Measurements from ENCODE around the gene KPNA1.

Gene KPNA1

DNA sequence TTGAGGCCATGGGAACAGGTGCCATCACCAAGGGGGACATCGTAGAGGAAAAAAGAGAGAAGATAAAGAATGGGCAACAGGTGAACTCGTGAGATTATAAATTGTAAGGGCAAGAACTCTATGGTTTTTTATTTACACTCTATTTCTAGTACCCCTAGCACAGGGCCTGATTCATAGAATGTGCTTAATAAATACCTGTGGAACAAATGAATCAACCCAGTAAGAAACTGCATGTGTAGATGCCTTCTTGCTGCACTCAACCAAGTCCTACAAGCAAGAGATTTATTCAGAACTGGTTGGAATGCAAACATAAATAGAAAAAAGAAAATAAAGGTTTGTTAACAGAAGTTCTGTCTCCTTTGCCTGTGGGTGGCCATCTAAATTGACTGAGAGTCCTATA is 18.7 kb upstream of the KPNA1 start:
- TF ChIP-seq, protein P1, sequence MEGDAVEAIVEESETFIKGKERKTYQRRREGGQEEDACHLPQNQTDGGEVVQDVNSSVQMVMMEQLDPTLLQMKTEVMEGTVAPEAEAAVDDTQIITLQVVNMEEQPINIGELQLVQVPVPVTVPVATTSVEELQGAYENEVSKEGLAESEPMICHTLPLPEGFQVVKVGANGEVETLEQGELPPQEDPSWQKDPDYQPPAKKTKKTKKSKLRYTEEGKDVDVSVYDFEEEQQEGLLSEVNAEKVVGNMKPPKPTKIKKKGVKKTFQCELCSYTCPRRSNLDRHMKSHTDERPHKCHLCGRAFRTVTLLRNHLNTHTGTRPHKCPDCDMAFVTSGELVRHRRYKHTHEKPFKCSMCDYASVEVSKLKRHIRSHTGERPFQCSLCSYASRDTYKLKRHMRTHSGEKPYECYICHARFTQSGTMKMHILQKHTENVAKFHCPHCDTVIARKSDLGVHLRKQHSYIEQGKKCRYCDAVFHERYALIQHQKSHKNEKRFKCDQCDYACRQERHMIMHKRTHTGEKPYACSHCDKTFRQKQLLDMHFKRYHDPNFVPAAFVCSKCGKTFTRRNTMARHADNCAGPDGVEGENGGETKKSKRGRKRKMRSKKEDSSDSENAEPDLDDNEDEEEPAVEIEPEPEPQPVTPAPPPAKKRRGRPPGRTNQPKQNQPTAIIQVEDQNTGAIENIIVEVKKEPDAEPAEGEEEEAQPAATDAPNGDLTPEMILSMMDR (IDR thresholded peaks at IDR 0.05; ENCODE audit: low read depth, low read length) = no peak
- no peak for DNase-seq

GRCh38 chr3:122530164-122530563 is 15.4 kb upstream of the KPNA1 start:
- DNase-seq = no peak
- Histone ChIP-seq H3K9me3 (no peaks in the 10 kb centered on the region), H3K4me3 (ENCODE audit: low read depth, low read length) (no peak overlapping the region), H3K4me1 (no peaks in the 10 kb centered on the region), H3K27me3 (no peaks in the 10 kb centered on the region), H3K36me3 (no peaks in the 10 kb centered on the region)
- TF ChIP-seq, protein P1 (IDR thresholded peaks at IDR 0.05; ENCODE audit: low read depth, low read length) = no peak

More for the DNA sequence above, 18.7 kb upstream of the KPNA1 start:
- no peaks in the 10 kb centered on the region for H3K36me3 ChIP-seq
- H3K4me3 ChIP-seq (ENCODE audit: low read depth, low read length) = no peak overlapping the region
- H3K9me3 ChIP-seq = no peaks in the 10 kb centered on the region
- H3K4me1 ChIP-seq = no peaks in the 10 kb centered on the region
- no peaks in the 10 kb centered on the region for H3K27me3 ChIP-seq

- TF ChIP-seq, protein P1 (IDR thresholded peaks at IDR 0.05; ENCODE audit: low read depth, low read length) = no peak
- no peaks in the 10 kb centered on the region for H3K9me3 ChIP-seq
- no peaks in the 10 kb centered on the region for H3K36me3 ChIP-seq
- no peaks in the 10 kb centered on the region for H3K4me1 ChIP-seq
- H3K27me3 ChIP-seq = peaks cover 3% of the 10 kb centered on the region
- no peak overlapping the region for H3K4me3 ChIP-seq (ENCODE audit: low read depth, low read length)
- DNase-seq = no peak
Measured at GRCh38 chr3:122523317-122523716, 8.6 kb upstream of the KPNA1 start.

GRCh38 chr3:122520861-122521260 is 6.1 kb upstream of the KPNA1 start:
- no peak overlapping the region for H3K4me3 ChIP-seq (ENCODE audit: low read depth, low read length)
- H3K9me3 ChIP-seq = no peaks in the 10 kb centered on the region
- H3K27me3 ChIP-seq = peaks cover 3% of the 10 kb centered on the region
- H3K36me3 ChIP-seq = no peaks in the 10 kb centered on the region
- DNase-seq = no peak
- TF ChIP-seq, protein P1 (IDR thresholded peaks at IDR 0.05; ENCODE audit: low read depth, low read length) = no peak
- H3K4me1 ChIP-seq = no peaks in the 10 kb centered on the region

GRCh38 chr3:122519693-122520092 is 5.0 kb upstream of the KPNA1 start:
- Histone ChIP-seq H3K36me3 (no peaks in the 10 kb centered on the region), H3K9me3 (no peaks in the 10 kb centered on the region), H3K27me3 (peaks cover 3% of the 10 kb centered on the region), H3K4me3 (ENCODE audit: low read depth, low read length) (no peak overlapping the region), H3K4me1 (no peaks in the 10 kb centered on the region)
- TF ChIP-seq, protein P1 (IDR thresholded peaks at IDR 0.05; ENCODE audit: low read depth, low read length) = no peak
- no peak for DNase-seq

GRCh38 chr3:122516846-122517360 is 2.2 kb upstream of the KPNA1 start:
- DNase-seq = no peak
- Histone ChIP-seq H3K9me3 (no peaks in the 10 kb centered on the region), H3K4me3 (ENCODE audit: low read depth, low read length) (no peak overlapping the region), H3K27me3 (no peaks in the 10 kb centered on the region), H3K36me3 (no peaks in the 10 kb centered on the region), H3K4me1 (peaks cover 4% of the 10 kb centered on the region)
- TF ChIP-seq, protein P1 (IDR thresholded peaks at IDR 0.05; ENCODE audit: low read depth, low read length) = no peak

Measured in BE2C (cell line).